A673 (cell line): ENCODE measurements around the gene SPACA4. TPM values are rescaled to one million over a fixed set of nuclear protein-coding genes. Genes with fewer than 3 reads are reported as not detected.

Source experiments
- BruUV-seq: library from RNA; stranded (reverse); fragments of 400-500 nt; replicated peaks from 2 replicates; lab custom pipeline; 2021; lab: Mats Ljungman, UMichigan
- CTCF ChIA-PET: fragments of 300-600 bp; sonication (Branson Sonifier 250); formaldehyde crosslinking; loops from one replicate; lab custom pipeline; 2022; ENCODE audit warnings: antibody characterized with exemption; lab: Charles Lee
- POLR2A ChIA-PET: fragments of 300-600 bp; sonication (Branson Sonifier 250); formaldehyde crosslinking; loops from one replicate; lab custom pipeline; 2022; ENCODE audit warnings: antibody characterized with exemption; ENCODE audit not compliant: low non-redundant PET; lab: Charles Lee
- DNase-seq: peaks from one replicate; pipeline ENCODE4 v3.0.0-alpha.2; 2015; ENCODE audit warnings: low spot score
- H3K27ac ChIP-seq: fragments of 200-600 bp; sonication (generic); 2 replicates; pipeline ENCODE4 v1.5.1; 2016; ENCODE audit warnings: mixed run types, low read depth, mild to moderate bottlenecking, mixed read lengths, antibody characterized with exemption, low read length; ENCODE audit not compliant: poor library complexity, severe bottlenecking
- H3K27me3 ChIP-seq: fragments of 200-600 bp; sonication (generic); replicated peaks from 2 replicates; pipeline ENCODE4 v1.6.1; 2017; ENCODE audit warnings: mixed run types, low read depth, mild to moderate bottlenecking, mixed read lengths, antibody characterized with exemption, low read length; ENCODE audit not compliant: insufficient read depth, poor library complexity
- H3K36me3 ChIP-seq: fragments of 200-600 bp; sonication (generic); 2 replicates; pipeline ENCODE4 v1.6.1; 2016; ENCODE audit warnings: mixed run types, mild to moderate bottlenecking, mixed read lengths, antibody characterized with exemption, low read length; ENCODE audit not compliant: insufficient read depth, poor library complexity, severe bottlenecking
- H3K4me1 ChIP-seq: fragments of 200-600 bp; sonication (generic); 2 replicates; pipeline ENCODE4 v1.6.1; 2017; ENCODE audit warnings: mixed run types, mild to moderate bottlenecking, mixed read lengths, antibody characterized with exemption, low read length; ENCODE audit not compliant: insufficient read depth, poor library complexity, severe bottlenecking
- H3K4me3 ChIP-seq: fragments of 200-600 bp; sonication (generic); 2 replicates; pipeline ENCODE4 v1.5.1; 2016; ENCODE audit warnings: low read depth, mixed run types, mild to moderate bottlenecking, mixed read lengths, low read length; ENCODE audit not compliant: poor library complexity, severe bottlenecking
- H3K9me3 ChIP-seq: fragments of 200-600 bp; sonication (generic); 2 replicates; pipeline ENCODE4 v1.6.1; 2016; ENCODE audit warnings: mixed run types, low read depth, mild to moderate bottlenecking, mixed read lengths, antibody characterized with exemption, low read length; ENCODE audit not compliant: poor library complexity, severe bottlenecking
- EZH2 ChIP-seq: fragments of 200-600 bp; sonication (generic); IDR thresholded peaks from 2 replicates; pipeline ENCODE4 v1.6.1; 2017; ENCODE audit warnings: borderline replicate concordance, low read depth, mild to moderate bottlenecking, mixed read lengths, antibody characterized with exemption, low read length; ENCODE audit not compliant: poor library complexity, severe bottlenecking
- intact Hi-C: fragments of 100-400 bp; cut with micrococcal nuclease; formaldehyde crosslinking; loops from one replicate; pipeline ENCODE4 v1.10.0; 2022; ENCODE audit not compliant: unreplicated experiment
- total RNA-seq: library from RNA; stranded (reverse); gene quantifications from 2 replicates; pipeline ENCODE4 v1.2.3, GENCODE V29; 2021
- TF ChIP-seq, protein P1 (sequence below): fragments of 300-800, 200-600 bp; sonication (generic); conservative IDR thresholded peaks from 2 replicates; pipeline ENCODE4 v1.5.1; 2017; ENCODE audit warnings: low read depth, mild to moderate bottlenecking, antibody characterized with exemption, low read length, moderate library complexity, mixed read lengths

The SPACA4 gene
- total RNA-seq, 1 experiment from 2014 or later, result not detected

DNA sequence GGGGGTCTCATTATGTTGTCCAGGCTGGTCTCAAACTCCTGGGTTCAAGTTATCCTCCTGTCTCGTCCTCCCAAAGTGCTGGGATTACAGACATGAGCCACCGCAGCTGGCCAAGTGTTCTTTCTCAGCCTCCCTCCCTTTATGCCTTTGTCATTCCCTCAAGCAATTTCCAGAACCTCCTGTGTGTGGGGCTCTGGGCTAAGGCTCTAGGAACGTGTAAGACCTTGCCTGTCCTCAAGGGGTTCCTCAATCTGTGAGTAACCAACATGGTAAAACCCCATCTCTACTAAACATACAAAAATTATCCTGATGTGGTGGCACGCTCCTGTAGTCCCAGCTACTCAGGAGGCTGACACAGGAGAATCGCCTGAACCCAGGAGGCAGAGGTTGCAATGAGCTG lies 15.5 kb upstream of the SPACA4 start:
- H3K4me3 ChIP-seq, result no peak overlapping the region
- BruUV-seq, result no TSS peak
- ChIA-PET CTCF (interaction anchor here (1.4 kb wide), 1 partner anchor 85 kb away, joined by 11 read pairs; no protein-coding TSS in a partner anchor), POLR2A (no interaction called here)
- peak; percentile 44 for DNase-seq
- no peaks in the 10 kb centered on the region for H3K36me3 ChIP-seq
- intact Hi-C loops, result no loop called here
- H3K4me1 ChIP-seq, result no peaks in the 10 kb centered on the region
- no peaks in the 10 kb centered on the region for H3K27me3 ChIP-seq
- TF ChIP-seq, protein P1, sequence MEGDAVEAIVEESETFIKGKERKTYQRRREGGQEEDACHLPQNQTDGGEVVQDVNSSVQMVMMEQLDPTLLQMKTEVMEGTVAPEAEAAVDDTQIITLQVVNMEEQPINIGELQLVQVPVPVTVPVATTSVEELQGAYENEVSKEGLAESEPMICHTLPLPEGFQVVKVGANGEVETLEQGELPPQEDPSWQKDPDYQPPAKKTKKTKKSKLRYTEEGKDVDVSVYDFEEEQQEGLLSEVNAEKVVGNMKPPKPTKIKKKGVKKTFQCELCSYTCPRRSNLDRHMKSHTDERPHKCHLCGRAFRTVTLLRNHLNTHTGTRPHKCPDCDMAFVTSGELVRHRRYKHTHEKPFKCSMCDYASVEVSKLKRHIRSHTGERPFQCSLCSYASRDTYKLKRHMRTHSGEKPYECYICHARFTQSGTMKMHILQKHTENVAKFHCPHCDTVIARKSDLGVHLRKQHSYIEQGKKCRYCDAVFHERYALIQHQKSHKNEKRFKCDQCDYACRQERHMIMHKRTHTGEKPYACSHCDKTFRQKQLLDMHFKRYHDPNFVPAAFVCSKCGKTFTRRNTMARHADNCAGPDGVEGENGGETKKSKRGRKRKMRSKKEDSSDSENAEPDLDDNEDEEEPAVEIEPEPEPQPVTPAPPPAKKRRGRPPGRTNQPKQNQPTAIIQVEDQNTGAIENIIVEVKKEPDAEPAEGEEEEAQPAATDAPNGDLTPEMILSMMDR, result no peak
- TF ChIP-seq EZH2, result no peak
- no peaks in the 10 kb centered on the region for H3K9me3 ChIP-seq
- no peak overlapping the region for H3K27ac ChIP-seq

DNA sequence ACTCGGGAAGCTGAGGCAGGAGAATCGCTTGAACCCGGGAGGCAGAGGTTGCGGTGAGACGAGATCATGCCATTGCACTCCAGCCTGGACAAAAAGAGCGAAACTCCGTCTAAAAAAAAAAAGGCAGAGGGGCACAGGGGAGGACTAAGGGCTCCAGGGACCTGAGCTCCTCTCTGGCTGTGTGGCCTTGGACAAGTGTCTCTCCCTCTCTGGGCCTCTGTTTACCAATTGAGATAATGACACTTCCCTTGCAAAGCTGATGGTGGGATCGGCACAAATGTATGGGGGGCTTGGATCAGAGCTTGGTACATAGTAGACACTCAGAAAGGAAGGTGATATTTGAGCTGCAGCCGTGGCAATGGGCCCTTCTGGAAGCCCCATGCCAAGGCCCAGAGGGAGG lies 11.4 kb upstream of the SPACA4 start:
- DNase-seq, result no peak
- H3K9me3 ChIP-seq, result no peaks in the 10 kb centered on the region
- POLR2A ChIA-PET, result no interaction called here
- no peak overlapping the region for H3K27ac ChIP-seq
- no peaks in the 10 kb centered on the region for H3K4me1 ChIP-seq
- CTCF ChIA-PET, result no interaction called here
- BruUV-seq, result no TSS peak
- no peak overlapping the region for H3K4me3 ChIP-seq
- H3K36me3 ChIP-seq, result no peaks in the 10 kb centered on the region
- H3K27me3 ChIP-seq, result no peaks in the 10 kb centered on the region
- no peak for TF ChIP-seq EZH2
- TF ChIP-seq, protein P1, result no peak
- intact Hi-C loops, result no loop called here

DNA sequence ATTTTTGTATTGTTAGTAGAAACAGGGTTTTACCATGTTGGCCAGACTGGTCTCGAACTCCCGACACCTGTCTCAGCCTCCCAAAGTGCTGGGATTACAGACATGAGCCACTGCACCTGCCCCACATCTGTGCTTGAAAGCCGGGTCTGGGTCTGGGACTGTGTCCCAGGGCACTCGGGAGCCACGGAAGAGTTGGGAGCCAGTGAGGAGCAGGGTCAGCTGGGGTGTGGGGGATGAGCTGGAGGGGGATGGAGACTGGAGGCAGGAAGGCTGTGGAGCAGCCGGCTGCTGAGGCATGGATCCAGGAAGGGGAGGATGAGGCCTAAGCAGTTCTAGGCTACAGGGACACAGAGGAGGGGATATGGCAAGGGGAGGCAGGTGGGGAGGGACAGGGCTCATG lies 10.7 kb upstream of the SPACA4 start:
- no peak overlapping the region for H3K27ac ChIP-seq
- H3K36me3 ChIP-seq, result no peaks in the 10 kb centered on the region
- DNase-seq, result no peak
- ChIA-PET CTCF (no interaction called here), POLR2A (no interaction called here)
- no peaks in the 10 kb centered on the region for H3K9me3 ChIP-seq
- H3K4me3 ChIP-seq, result no peak overlapping the region
- no peaks in the 10 kb centered on the region for H3K27me3 ChIP-seq
- H3K4me1 ChIP-seq, result no peaks in the 10 kb centered on the region
- BruUV-seq, result no TSS peak
- TF ChIP-seq, protein P1, result no peak
- TF ChIP-seq EZH2, result no peak
- intact Hi-C loops, result no loop called here
